Peyer's patch (tissue), 4 donors: ENCODE measurements around the gene HEXB. TPM values are rescaled to one million over a fixed set of nuclear protein-coding genes. Genes with fewer than 3 reads are reported as not detected.

Source experiments
- DNase-seq, 3 donors: peaks; one replicate each; pipeline ENCODE4 v3.0.0-alpha.2; 2017 to 2019
- H3K27ac ChIP-seq, 4 donors: fragments of 200-600 bp; sonication (generic); one replicate each; pipeline ENCODE4 v1.5.1; 2016 to 2019
- H3K27me3 ChIP-seq, 2 donors: fragments of 200-600 bp; sonication (generic); one replicate each; pipeline ENCODE4 v1.5.1; 2019
- H3K36me3 ChIP-seq, 3 donors: fragments of 200-600 bp; sonication (generic); one replicate each; pipeline ENCODE4 v1.5.1; 2016 to 2019
- H3K4me1 ChIP-seq, 4 donors: fragments of 200-600 bp; sonication (generic); one replicate each; pipeline ENCODE4 v1.5.1; 2016 to 2019
- H3K4me3 ChIP-seq, 4 donors: fragments of 200-600 bp; sonication (generic); 1 replicate in 3 of 4; 2 replicates in 1 of 4; pipeline ENCODE4 v1.5.1; 2016 to 2019; ENCODE audit warnings: mild to moderate bottlenecking in 1 of 4
- H3K9me3 ChIP-seq, 4 donors: fragments of 200-600 bp; sonication (generic); one replicate each; pipeline ENCODE4 v1.5.1; 2016 to 2019; ENCODE audit warnings: mild to moderate bottlenecking in 1 of 4
- CTCF ChIP-seq, 6 experiments: fragments of 450-650 bp in 4 of 6; fragments of 200-600 bp in 2 of 6; sonication (generic) in 1 of 6; IDR thresholded peaks; one replicate each; pipeline ENCODE4 v1.5.1; 2017 to 2019; ENCODE audit warnings: antibody characterized with exemption in 6 of 6, mild to moderate bottlenecking in 3 of 6, moderate library complexity in 1 of 6
- POLR2A ChIP-seq, 2 donors: fragments of 450-650 bp; IDR thresholded peaks; one replicate each; pipeline ENCODE4 v1.5.1; 2017; ENCODE audit warnings: antibody characterized with exemption in 2 of 2, mild to moderate bottlenecking in 2 of 2, moderate library complexity in 2 of 2
- total RNA-seq, 4 donors: library from RNA; depleted of rRNA; stranded (reverse); fragments of >200 nt; gene quantifications; one replicate each; pipeline ENCODE4 v1.1.0, GENCODE V29; 2016

Gene HEXB
- total RNA-seq, 4 donors from 2014 or later, result 99.0 to 143 (median 125) TPM

DNA sequence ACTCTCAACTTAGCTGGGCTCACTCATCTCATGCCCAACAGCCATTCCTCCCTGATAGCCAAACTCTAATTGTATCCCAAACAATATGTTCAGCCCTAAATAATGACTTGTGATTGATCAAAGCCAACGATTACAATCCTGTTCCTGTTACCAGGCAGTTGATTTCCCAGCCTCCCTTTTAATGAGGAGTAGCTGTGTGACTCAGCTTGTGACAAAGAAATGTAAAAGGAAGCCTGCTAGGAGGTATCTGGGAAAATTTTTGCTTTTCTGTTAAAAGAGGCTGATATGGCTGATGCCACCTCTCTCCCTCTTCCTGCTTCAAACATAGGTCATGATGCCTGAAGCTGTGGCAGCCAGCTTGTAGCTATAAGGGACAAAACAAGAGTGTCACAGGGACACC, 24.9 kb upstream of the HEXB start:
- H3K27ac ChIP-seq, result no peak overlapping the region
- DNase-seq, result no peak
- no peak for TF ChIP-seq POLR2A (IDR thresholded peaks at IDR 0.05)
- TF ChIP-seq CTCF (IDR thresholded peaks at IDR 0.05), result no peak
- no peaks in the 10 kb centered on the region for H3K36me3 ChIP-seq
- H3K4me1 ChIP-seq, result no peaks in the 10 kb centered on the region
- H3K9me3 ChIP-seq, result no peaks in the 10 kb centered on the region
- no peaks in the 10 kb centered on the region for H3K27me3 ChIP-seq
- no peak overlapping the region for H3K4me3 ChIP-seq

- Histone ChIP-seq H3K4me3 (no peak overlapping the region), H3K9me3 (no peaks in the 10 kb centered on the region), H3K27me3 (no peaks in the 10 kb centered on the region), H3K27ac (no peak overlapping the region), H3K36me3 (no peaks in the 10 kb centered on the region), H3K4me1 (no peaks in the 10 kb centered on the region)
- TF ChIP-seq CTCF (IDR thresholded peaks at IDR 0.05), result no peak
- TF ChIP-seq POLR2A (IDR thresholded peaks at IDR 0.05), result no peak
- no peak for DNase-seq
Measured at GRCh38 chr5:74660873-74661272, 24.2 kb upstream of the HEXB start.

- H3K4me3 ChIP-seq, result no peak overlapping the region
- TF ChIP-seq POLR2A (IDR thresholded peaks at IDR 0.05), result no peak
- TF ChIP-seq CTCF (IDR thresholded peaks at IDR 0.05), result no peak
- no peaks in the 10 kb centered on the region for H3K4me1 ChIP-seq
- no peaks in the 10 kb centered on the region for H3K27me3 ChIP-seq
- no peak for DNase-seq
- H3K27ac ChIP-seq, result no peak overlapping the region
- no peaks in the 10 kb centered on the region for H3K9me3 ChIP-seq
- no peaks in the 10 kb centered on the region for H3K36me3 ChIP-seq
Measured at GRCh38 chr5:74664551-74664950, 20.5 kb upstream of the HEXB start.

DNA sequence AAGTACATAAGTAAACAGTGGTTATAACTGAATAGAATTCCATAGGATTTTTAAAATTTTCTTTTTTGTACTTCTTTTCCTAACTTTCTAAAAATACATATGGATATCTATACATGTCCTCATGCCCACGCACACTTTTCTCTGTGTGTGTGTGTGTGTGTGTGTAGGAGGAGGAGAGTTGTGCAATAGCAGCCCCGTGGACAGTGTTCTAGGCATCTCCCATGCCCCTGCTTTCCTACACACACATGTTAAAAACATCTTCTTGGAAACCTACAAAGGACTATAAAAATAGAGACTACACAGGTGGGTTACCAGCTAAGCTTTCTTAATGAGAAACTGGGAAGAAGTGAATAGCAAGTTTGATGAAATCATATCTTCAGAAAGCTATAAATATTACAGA, 19.8 kb upstream of the HEXB start:
- Histone ChIP-seq H3K4me3 (no peak overlapping the region), H3K27ac (no peak overlapping the region)

DNA sequence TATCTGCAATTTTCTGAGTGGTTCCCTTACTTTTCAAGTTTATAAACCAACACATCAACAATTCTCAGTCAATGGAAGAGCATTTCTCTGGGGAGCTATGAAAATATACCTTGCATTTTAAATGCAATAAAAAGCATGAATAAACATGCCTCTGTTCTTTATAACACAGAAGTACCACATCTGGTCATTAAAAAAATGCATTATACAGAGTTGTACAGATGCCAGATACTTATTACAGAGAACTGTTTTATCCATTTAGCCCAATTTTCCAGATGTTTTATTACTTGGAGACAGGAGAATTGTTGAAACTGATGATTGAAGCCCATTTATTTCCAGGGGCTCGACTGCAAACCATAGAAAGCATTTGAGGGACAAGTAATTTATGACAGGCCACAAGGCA, 19.2 kb upstream of the HEXB start:
- Histone ChIP-seq H3K27ac (no peak overlapping the region), H3K4me3 (no peak overlapping the region), H3K27me3 (no peaks in the 10 kb centered on the region), H3K9me3 (no peaks in the 10 kb centered on the region), H3K4me1 (no peaks in the 10 kb centered on the region), H3K36me3 (no peaks in the 10 kb centered on the region)
- no peak for TF ChIP-seq CTCF (IDR thresholded peaks at IDR 0.05)
- no peak for TF ChIP-seq POLR2A (IDR thresholded peaks at IDR 0.05)
- no peak for DNase-seq

More for the DNA sequence above, 19.8 kb upstream of the HEXB start:
- Histone ChIP-seq H3K4me1 (no peaks in the 10 kb centered on the region), H3K9me3 (no peaks in the 10 kb centered on the region), H3K36me3 (no peaks in the 10 kb centered on the region), H3K27me3 (no peaks in the 10 kb centered on the region)
- no peak for TF ChIP-seq CTCF (IDR thresholded peaks at IDR 0.05)
- TF ChIP-seq POLR2A (IDR thresholded peaks at IDR 0.05), result no peak
- no peak for DNase-seq

- Histone ChIP-seq H3K36me3 (no peaks in the 10 kb centered on the region), H3K27ac (no peak overlapping the region), H3K27me3 (no peaks in the 10 kb centered on the region), H3K4me1 (no peaks in the 10 kb centered on the region), H3K9me3 (no peaks in the 10 kb centered on the region), H3K4me3 (no peak overlapping the region)
- no peak for DNase-seq
- no peak for TF ChIP-seq POLR2A (IDR thresholded peaks at IDR 0.05)
- TF ChIP-seq CTCF (IDR thresholded peaks at IDR 0.05), result no peak
Measured at GRCh38 chr5:74667396-74667795, 17.6 kb upstream of the HEXB start.
